ENCODE data around the gene ASCC1.
"Not testable (repeated sequence)": the region's sequence is repeated elsewhere in the genome, so short reads cannot be mapped to it uniquely, and the experiment has no call there.

GRCh38 chr10:72108004-72108370 is 108.1 kb downstream of the ASCC1 start:
- not testable (repeated sequence) for TF ChIP-seq CTCF, CEBPB (IDR thresholded peaks at IDR 0.05)
